MM.1S (cell line): Measurements from ENCODE around the gene NDRG4.

Source experiments
- DNase-seq: peaks from one replicate; pipeline ENCODE4 v3.0.0-alpha.2; 2015
- H2AFZ ChIP-seq: fragments of 300-600 bp; sonication (generic); 2 replicates; pipeline ENCODE4 v1.6.0; 2016; ENCODE audit warnings: antibody characterized with exemption, low read length
- H3F3A ChIP-seq: fragments of 300-600 bp; sonication (generic); 2 replicates; pipeline ENCODE4 v1.6.1; 2016; ENCODE audit warnings: mild to moderate bottlenecking, antibody characterized with exemption, low read length, moderate library complexity, mixed read lengths; ENCODE audit not compliant: insufficient read depth
- H3K27ac ChIP-seq: fragments of 300-600 bp; sonication (generic); 2 replicates; pipeline ENCODE4 v1.5.1; 2016; ENCODE audit warnings: mild to moderate bottlenecking, low read length
- H3K27me3 ChIP-seq: fragments of 300-600 bp; sonication (generic); replicated peaks from 2 replicates; pipeline ENCODE4 v1.6.0; 2016; ENCODE audit warnings: low read length; ENCODE audit not compliant: insufficient read depth
- H3K36me3 ChIP-seq: fragments of 300-600 bp; sonication (generic); replicated peaks from 2 replicates; pipeline ENCODE4 v1.6.1; 2016; ENCODE audit warnings: mild to moderate bottlenecking, low read length, mixed read lengths; ENCODE audit not compliant: insufficient read depth
- H3K4me1 ChIP-seq: fragments of 300-600 bp; sonication (generic); 2 replicates; pipeline ENCODE4 v1.6.1; 2016; ENCODE audit warnings: low read length, mixed read lengths
- H3K4me2 ChIP-seq: fragments of 300-600 bp; sonication (generic); 2 replicates; pipeline ENCODE4 v1.6.0; 2016; ENCODE audit warnings: low read depth, low read length
- H3K4me3 ChIP-seq: fragments of 300-600 bp; sonication (generic); 2 replicates; pipeline ENCODE4 v1.5.1; 2016; ENCODE audit warnings: low read length, mixed read lengths
- H3K79me2 ChIP-seq: fragments of 300-600 bp; sonication (generic); 2 replicates; pipeline ENCODE4 v1.6.1; 2016; ENCODE audit warnings: mixed run types, low read length, mixed read lengths
- H3K9ac ChIP-seq: fragments of 300-600 bp; sonication (generic); 2 replicates; pipeline ENCODE4 v1.6.1; 2016; ENCODE audit warnings: low read length, mixed read lengths
- H3K9me2 ChIP-seq: fragments of 300-600 bp; sonication (generic); replicated peaks from 2 replicates; pipeline ENCODE4 v1.6.1; 2016; ENCODE audit warnings: mild to moderate bottlenecking, low read length, mixed read lengths; ENCODE audit not compliant: insufficient read depth
- H3K9me3 ChIP-seq: fragments of 300-600 bp; sonication (generic); replicated peaks from 2 replicates; pipeline ENCODE4 v1.6.1; 2016; ENCODE audit warnings: mild to moderate bottlenecking, low read length, mixed read lengths; ENCODE audit not compliant: insufficient read depth
- H4K20me1 ChIP-seq: fragments of 300-600 bp; sonication (generic); 2 replicates; pipeline ENCODE4 v1.6.1; 2016; ENCODE audit warnings: mild to moderate bottlenecking, low read length, moderate library complexity, mixed read lengths; ENCODE audit not compliant: insufficient read depth
- EZH2 ChIP-seq: fragments of 300-600 bp; sonication (generic); optimal IDR thresholded peaks from 2 replicates; pipeline ENCODE3; 2017; ENCODE audit warnings: low read depth, mild to moderate bottlenecking, antibody characterized with exemption, low read length, mixed read lengths
- EZH2phosphoT487 ChIP-seq: fragments of 300-600 bp; sonication (generic); IDR thresholded peaks from 2 replicates; pipeline ENCODE4 v1.6.1; 2018; ENCODE audit warnings: antibody characterized with exemption, low read length
- TF ChIP-seq, protein P1 (sequence below): fragments of 300-600 bp; sonication (generic); IDR thresholded peaks from 2 replicates; pipeline ENCODE4 v1.5.1; 2016; ENCODE audit warnings: antibody characterized with exemption, low read length, mixed read lengths

The NDRG4 gene

DNA sequence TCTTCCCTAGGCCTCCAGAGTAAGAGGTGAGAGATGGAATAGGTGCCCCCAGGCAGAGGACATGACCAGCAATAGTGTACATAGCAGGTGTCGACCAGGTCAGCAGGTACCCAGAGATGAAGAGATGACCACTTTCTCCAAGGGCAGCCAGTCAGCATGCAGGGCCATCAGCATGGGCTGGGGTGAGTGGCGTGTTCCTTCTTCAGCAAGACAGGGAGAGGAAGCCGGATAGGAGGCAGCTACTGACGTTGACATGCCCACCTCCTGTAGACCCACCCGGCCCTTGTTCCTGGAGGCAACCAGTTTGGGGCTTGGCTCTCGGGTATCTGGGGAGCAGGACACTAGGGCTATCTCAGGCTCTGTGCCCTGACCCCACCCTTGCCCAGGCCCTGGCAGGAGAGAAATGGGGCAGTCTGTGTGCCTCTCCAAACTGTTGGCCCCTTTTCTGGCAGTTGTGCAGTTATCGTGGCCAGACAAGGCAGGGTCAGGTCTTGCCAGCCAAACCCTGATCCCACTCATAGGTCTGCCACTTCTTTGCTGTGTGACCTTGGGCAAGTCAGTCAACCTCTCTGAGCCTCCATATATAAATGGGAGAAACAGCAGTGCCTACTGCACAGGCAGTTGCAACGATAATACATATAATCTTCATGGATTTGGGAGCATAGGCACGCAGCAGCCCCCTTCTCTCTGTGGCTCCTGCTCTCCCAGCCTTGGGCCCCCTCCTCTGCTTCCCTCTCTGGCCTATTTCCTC is 1.4 kb upstream of the NDRG4 start:
- H3K27me3 ChIP-seq: no peaks in the 10 kb centered on the region
- no peak overlapping the region for H3K9ac ChIP-seq
- no peaks in the 10 kb centered on the region for H4K20me1 ChIP-seq
- no peak overlapping the region for H3K27ac ChIP-seq
- H3F3A ChIP-seq: peaks cover 10% of the 10 kb centered on the region
- H3K36me3 ChIP-seq: no peaks in the 10 kb centered on the region
- no peaks in the 10 kb centered on the region for H3K9me2 ChIP-seq
- H3K9me3 ChIP-seq: no peaks in the 10 kb centered on the region
- TF ChIP-seq, protein P1, sequence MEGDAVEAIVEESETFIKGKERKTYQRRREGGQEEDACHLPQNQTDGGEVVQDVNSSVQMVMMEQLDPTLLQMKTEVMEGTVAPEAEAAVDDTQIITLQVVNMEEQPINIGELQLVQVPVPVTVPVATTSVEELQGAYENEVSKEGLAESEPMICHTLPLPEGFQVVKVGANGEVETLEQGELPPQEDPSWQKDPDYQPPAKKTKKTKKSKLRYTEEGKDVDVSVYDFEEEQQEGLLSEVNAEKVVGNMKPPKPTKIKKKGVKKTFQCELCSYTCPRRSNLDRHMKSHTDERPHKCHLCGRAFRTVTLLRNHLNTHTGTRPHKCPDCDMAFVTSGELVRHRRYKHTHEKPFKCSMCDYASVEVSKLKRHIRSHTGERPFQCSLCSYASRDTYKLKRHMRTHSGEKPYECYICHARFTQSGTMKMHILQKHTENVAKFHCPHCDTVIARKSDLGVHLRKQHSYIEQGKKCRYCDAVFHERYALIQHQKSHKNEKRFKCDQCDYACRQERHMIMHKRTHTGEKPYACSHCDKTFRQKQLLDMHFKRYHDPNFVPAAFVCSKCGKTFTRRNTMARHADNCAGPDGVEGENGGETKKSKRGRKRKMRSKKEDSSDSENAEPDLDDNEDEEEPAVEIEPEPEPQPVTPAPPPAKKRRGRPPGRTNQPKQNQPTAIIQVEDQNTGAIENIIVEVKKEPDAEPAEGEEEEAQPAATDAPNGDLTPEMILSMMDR: no peak
- TF ChIP-seq EZH2: no peak
- no peak for DNase-seq
- no peak overlapping the region for H3K4me2 ChIP-seq
- H3K79me2 ChIP-seq: no peaks in the 10 kb centered on the region
- H3K4me1 ChIP-seq: peaks cover 34% of the 10 kb centered on the region
- H3K4me3 ChIP-seq: no peak overlapping the region
- H2AFZ ChIP-seq: no peak overlapping the region

DNA sequence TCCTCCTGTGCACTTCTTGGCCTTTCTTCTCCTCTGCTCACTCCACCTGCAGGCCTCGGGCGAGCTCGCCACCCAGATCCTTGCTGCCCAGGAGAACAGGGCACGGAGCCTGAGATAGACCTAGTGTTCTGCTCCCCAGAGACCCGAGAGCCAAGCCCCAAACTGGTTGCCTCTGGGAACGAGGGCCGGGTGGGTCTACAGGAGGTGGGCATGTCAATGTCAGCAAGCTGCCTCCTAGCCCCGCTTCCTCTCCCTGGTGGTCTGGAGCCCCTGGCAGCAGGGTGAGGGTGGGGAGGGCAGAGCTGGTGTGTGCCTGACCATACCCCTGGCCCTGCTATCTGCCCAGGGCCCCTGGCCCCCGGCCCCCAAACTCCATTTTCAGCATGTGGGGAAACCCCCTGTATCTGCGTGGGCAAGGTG is 841 bp upstream of the NDRG4 start:
- Histone ChIP-seq H3K27ac (no peak overlapping the region), H2AFZ (no peak overlapping the region)

DNA sequence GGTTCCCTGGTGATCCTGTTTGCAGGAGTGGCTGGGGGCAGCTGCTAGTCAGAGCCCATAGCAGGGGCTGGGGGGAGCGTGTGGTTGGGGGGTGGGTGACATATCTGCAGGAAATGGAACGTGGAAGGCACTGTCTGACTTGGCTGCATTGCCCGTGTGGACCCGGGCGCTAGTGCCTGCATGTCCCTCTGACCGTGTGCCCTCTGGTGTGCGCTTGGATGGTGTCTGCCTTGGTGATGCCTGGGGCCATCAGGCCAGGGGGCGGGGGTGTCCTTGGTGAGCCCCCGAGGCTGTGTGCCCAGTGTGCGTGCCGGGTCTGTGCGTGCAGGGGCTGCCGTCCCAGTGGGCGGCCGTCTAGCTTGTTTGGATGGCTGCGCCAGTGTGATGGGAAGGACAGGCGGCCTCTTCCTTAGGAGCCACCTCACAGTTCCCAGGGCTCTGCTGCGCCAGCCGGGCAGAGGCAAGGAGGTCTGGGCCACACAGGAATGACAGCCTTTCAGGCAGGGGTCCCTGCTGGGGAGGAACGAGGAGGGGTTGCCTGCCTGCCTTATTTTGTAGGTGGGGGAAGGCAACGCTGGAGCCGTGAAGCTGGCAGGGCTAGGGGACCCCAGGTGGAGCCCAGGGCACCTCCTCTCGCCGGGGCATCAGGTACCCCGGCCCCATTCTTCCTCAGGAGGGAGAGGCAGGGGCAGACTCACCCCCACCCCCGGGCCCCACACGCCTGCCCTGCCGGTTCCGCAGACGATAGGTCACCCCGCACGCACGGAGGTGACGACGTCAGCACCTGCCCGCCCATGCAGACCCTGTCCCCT is 693 bp downstream of the NDRG4 start:
- no peak overlapping the region; the same call in 1 of the 2 replicates for H3K9ac ChIP-seq
- no peaks in the 10 kb centered on the region for H3K27me3 ChIP-seq
- H3K4me3 ChIP-seq: no peak overlapping the region; the same call in 1 of the 2 replicates
- H2AFZ ChIP-seq: no peak overlapping the region
- H3F3A ChIP-seq: peaks cover 10% of the 10 kb centered on the region
- peaks cover 26% of the 10 kb centered on the region for H3K4me1 ChIP-seq
- DNase-seq: no peak
- no peaks in the 10 kb centered on the region for H4K20me1 ChIP-seq
- H3K79me2 ChIP-seq: no peaks in the 10 kb centered on the region
- no peaks in the 10 kb centered on the region for H3K9me2 ChIP-seq
- no peaks in the 10 kb centered on the region for H3K36me3 ChIP-seq
- no peak for TF ChIP-seq EZH2phosphoT487
- TF ChIP-seq, protein P1: no peak
- no peak for TF ChIP-seq EZH2
- H3K27ac ChIP-seq: no peak overlapping the region
- H3K9me3 ChIP-seq: no peaks in the 10 kb centered on the region
- peak overlapping the region; percentile 38; the same call in 1 of the 2 replicates for H3K4me2 ChIP-seq

More for the DNA sequence above, 841 bp upstream of the NDRG4 start:
- TF ChIP-seq EZH2phosphoT487 (no peak), EZH2 (no peak)
- TF ChIP-seq, protein P1: no peak
- Histone ChIP-seq H3K4me2 (no peak overlapping the region), H3K4me3 (no peak overlapping the region), H3K36me3 (no peaks in the 10 kb centered on the region), H3K9me2 (no peaks in the 10 kb centered on the region), H3F3A (peaks cover 10% of the 10 kb centered on the region), H3K27me3 (no peaks in the 10 kb centered on the region), H3K9ac (no peak overlapping the region), H3K79me2 (no peaks in the 10 kb centered on the region), H3K9me3 (no peaks in the 10 kb centered on the region), H3K4me1 (peaks cover 34% of the 10 kb centered on the region), H4K20me1 (no peaks in the 10 kb centered on the region)
- no peak for DNase-seq
